Left lobe of liver (tissue), 1 donor: ENCODE data around the gene FOXK2. TPM values are rescaled to one million over a fixed set of nuclear protein-coding genes. Genes with fewer than 3 reads are reported as not detected.

Experiments
- total RNA-seq: library from RNA; stranded (reverse); gene quantifications from one replicate; pipeline ENCODE4 v1.2.1, GENCODE V29; 2021
- donor health status: DM: no; HTN: yes; CAD: no.

Gene FOXK2
- total RNA-seq, 1 donor from 2014 or later: 16.2 TPM

Other genes with a start within 250 kb of the FOXK2 start
- gene CSNK1D, start 246.0 kb upstream of the FOXK2 start, total RNA-seq: 49.6 TPM
- 1.4 TPM for gene CD7, start 202.1 kb upstream of the FOXK2 start, total RNA-seq
- gene SECTM1, start 186.0 kb upstream of the FOXK2 start, total RNA-seq: 3.0 TPM
- not detected for gene TEX19, start 160.5 kb upstream of the FOXK2 start, total RNA-seq
- not detected for gene UTS2R, start 148.0 kb upstream of the FOXK2 start, total RNA-seq
- 44.3 TPM for gene HEXD, start 101.4 kb upstream of the FOXK2 start, total RNA-seq
- gene OGFOD3, start 101.1 kb upstream of the FOXK2 start, total RNA-seq: 18.4 TPM
- 35.5 TPM for gene CYBC1, start 69.0 kb upstream of the FOXK2 start, total RNA-seq
- gene NARF, start 61.0 kb upstream of the FOXK2 start, total RNA-seq: 22.5 TPM
- 26.6 TPM for gene WDR45B, start 128.7 kb downstream of the FOXK2 start, total RNA-seq
- gene RAB40B, start 179.0 kb downstream of the FOXK2 start, total RNA-seq: 12.9 TPM
- 14.0 TPM for gene FN3KRP, start 197.0 kb downstream of the FOXK2 start, total RNA-seq
- gene FN3K, start 215.9 kb downstream of the FOXK2 start, total RNA-seq: 64.1 TPM
- gene TBCD, start 232.3 kb downstream of the FOXK2 start, total RNA-seq: 46.2 TPM